DMS153 treated with DMSO at 0.1 percent for 48 hours (cell line): ENCODE data around the gene EFCAB9.

Source experiments
- DNase-seq: peaks from one replicate; lab custom pipeline; 2025; ENCODE audit not compliant: unreplicated experiment; lab: John Stamatoyannopoulos, UW

EFCAB9 gene

DNA sequence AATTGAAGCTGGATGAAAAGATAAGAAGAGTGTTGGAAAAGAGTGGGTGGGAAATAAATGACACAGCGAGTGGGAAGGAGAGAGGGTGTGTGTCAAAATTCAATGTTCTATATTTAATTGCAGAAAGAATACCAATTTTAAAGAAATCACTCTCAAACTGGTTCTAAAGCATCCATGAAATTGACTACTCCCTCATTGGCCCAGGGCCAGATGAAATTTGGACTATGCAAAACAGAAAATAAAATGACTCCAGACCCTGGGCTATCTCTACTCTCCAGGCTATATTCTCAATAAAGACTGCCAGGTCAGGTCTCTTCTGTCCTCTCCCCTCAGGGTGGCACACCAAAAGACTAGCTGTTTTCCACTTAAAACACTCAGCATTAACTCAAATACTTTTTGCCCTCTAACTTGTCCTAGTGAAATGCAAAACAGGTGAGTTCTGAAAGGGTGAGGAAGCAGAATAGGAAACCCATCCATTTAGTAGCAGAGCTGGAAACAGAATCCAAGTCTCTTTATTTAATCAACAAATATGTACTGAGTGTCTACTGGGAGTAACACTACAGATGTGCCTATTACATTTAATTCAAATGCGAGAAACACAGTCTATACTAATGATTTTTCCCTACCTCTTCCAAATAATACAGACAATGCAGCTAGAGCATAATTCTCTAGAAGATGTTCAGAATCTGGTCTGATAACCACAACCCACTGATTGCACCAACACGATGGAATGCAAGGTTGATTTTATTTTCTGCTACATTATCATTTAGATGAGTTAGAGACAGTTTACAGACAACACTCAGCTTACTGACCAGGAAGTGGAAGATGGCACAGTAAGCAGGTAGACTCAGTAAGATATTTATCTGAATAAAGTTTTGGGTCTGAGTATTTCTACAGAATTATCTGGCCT, 42.1 kb downstream of the EFCAB9 start:
- DNase-seq = no peak

DNA sequence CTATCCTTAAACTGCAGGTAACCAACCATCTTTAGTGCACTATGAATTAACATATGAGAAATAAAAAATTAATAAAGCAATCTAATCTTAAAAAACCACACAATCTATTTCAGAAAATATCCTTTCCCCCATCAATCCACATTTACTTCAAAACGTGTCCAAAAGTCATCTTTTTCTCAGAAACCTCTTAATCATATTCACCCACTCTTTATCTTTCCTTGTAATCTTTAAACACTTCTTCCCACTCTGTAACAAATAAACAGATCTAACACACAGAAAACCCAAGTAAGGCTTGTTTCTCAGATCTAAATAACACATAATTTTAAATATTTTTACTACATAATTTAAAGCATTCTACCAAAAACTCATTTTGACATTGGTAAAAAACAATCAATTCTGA, 44.4 kb downstream of the EFCAB9 start:
- no peak for DNase-seq

GRCh38 chr5:172243302-172243701, 49.3 kb downstream of the EFCAB9 start:
- DNase-seq = no peak

DNA sequence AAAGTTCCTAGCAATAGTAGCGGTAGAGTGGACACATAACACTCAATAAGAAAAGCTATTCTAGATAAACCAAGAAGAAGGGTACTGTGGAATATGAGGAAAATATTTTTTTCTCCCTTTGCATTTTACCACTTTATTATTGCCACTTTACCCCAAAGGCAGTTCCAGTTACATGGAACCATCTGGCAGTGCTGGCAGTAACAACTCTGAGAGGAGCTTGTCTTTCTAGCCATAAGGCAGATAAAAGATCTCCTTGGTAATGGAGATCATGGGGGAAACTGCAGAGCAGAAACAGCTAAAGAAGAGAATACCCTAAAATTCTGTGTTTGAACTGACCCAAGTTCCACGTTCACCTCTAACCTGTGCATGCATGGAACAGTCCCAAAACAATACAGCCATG, 51.1 kb downstream of the EFCAB9 start:
- no peak for DNase-seq

- no peak for DNase-seq
These were observed 51.7 kb downstream of the EFCAB9 start for GRCh38 chr5:172245703-172246125.

DNA sequence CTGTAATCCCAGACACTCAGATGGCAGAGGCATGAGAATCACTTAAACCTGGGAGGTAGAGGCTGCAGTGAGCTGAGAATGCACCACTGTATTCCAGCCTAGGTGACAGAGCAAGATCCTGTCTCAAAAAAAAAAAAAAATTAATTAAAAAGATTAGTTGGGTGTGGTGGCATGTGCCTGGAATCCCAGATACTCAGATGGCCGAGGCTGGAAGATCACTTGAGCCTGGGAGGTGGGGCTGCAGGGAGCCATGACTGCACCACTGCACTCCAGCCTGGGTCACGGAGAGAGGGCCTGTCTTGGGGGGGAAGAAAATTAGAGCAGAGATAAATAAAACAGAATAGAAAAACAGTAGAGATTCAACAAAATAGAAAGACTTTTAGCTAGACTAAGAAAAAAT, 54.7 kb downstream of the EFCAB9 start:
- DNase-seq = no peak

DNA sequence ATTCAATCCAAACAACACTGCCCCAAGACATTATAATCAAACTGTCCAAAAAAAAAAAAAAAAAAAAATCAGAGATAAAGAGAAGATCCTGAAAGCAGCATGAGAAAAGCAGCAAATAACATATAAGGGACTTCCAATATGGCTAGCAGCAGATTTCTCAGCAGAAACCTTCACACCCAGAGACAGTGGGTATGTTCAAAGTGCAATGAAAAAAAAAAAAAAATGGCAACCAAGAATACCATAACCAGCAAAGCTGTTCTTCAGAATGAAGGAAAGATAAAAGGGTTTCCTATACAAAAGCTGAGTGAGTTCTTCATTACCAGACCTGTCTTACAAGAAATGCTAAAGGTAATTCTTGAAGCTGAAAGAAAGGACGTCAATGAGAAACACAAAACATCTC, 57.4 kb downstream of the EFCAB9 start:
- DNase-seq = no peak

DNA sequence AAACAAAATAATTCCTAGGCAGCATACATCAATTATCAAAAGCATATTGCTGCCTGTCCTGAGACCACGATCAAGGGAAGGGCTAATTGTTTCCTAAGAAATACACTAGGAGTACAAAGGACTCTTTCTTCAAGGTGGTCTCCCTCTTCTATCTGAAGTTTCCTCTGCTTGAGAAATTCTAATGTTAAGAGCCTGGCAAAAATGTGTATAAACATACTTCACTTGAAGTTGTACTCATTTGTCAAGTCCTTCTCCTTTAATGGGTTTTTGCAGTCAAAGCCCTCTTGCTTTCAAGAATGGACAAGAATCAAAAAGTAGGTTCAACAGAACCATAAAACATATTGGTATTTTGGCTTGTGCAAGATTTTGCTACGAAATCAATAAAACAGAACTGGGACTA, 58.5 kb downstream of the EFCAB9 start:
- DNase-seq = no peak
